Cardiac muscle cell (in vitro differentiated cells and primary cell): ENCODE results near the gene PARP16. TPM values are rescaled to one million over a fixed set of nuclear protein-coding genes. Genes with fewer than 3 reads are reported as not detected.

Source experiments
- DNase-seq, 2 donors: peaks; one replicate each; pipeline versions ENCODE4 v3.0.0 to v3.0.0-alpha.2; 2010 to 2017; ENCODE audit warnings: low read depth in 1 of 2, low spot score in 1 of 2
- H3K27ac ChIP-seq: fragments of 200-600 bp; sonication (generic); 2 replicates; pipeline ENCODE4 v1.5.1; 2016
- H3K27me3 ChIP-seq: fragments of 200-600 bp; sonication (generic); 2 replicates; pipeline ENCODE4 v1.6.0; 2016; ENCODE audit warnings: control low read depth
- H3K36me3 ChIP-seq: fragments of 200-600 bp; sonication (generic); 2 replicates; pipeline ENCODE4 v1.5.1; 2016; ENCODE audit warnings: control low read depth
- H3K4me1 ChIP-seq: fragments of 200-600 bp; sonication (generic); 2 replicates; pipeline ENCODE4 v1.8.1; 2017; ENCODE audit warnings: low read depth, mild to moderate bottlenecking, mixed run types
- H3K4me3 ChIP-seq: fragments of 200-600 bp; sonication (generic); 2 replicates; pipeline ENCODE4 v1.5.1; 2016; ENCODE audit warnings: mild to moderate bottlenecking
- H3K9me3 ChIP-seq: fragments of 200-600 bp; sonication (generic); 2 replicates; pipeline ENCODE4 v1.5.1; 2017; ENCODE audit warnings: low read depth, mild to moderate bottlenecking, control low read depth
- polyA plus RNA-seq: library from polyadenylated mRNA; unstranded; fragments of >200 nt; fragmentation: Nextera tagmentation; extraction: Ambion mirVana; gene quantifications from 2 replicates; pipeline ENCODE4 v1.2.1, GENCODE V29; 2016
- total RNA-seq: library from RNA; depleted of rRNA; stranded (reverse); fragments of >200 nt; gene quantifications from 2 replicates; pipeline ENCODE4 v1.2.3, GENCODE V29; 2016
- TF ChIP-seq, protein P1 (sequence below): IDR thresholded peaks from 2 replicates; pipeline ENCODE4 v1.5.1; 2012; ENCODE audit warnings: low read depth, mild to moderate bottlenecking, low read length

The PARP16 gene
- total and polyA plus RNA-seq, 2 experiments from 2014 or later, result 14.2 to 16.9 TPM

DNA sequence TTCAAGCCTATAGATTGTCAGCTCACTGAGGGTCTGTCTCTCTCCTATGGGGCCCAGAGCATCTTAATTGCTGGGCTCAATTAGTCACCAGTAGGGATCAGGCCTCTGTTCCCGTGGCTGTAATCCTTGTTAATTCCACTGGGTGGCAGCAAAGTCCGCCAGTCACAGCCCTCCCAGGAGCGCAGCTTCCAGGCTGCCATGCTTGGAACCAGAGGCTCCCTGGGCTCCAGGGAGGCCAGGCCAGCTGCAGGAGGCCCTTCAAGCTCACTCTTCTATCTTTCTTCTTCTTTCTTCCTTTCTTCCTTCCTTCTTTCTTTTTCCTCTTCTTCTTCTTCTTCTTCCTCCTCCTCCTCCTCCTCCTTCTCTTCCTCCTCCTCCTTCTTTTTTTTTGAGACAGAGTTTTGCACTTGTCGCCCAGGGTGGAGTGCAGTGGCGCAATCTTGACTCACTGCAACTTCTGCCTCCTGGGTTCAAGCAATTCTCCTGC, 32.2 kb upstream of the PARP16 start:
- no peaks in the 10 kb centered on the region for H3K4me1 ChIP-seq
- TF ChIP-seq, protein P1, sequence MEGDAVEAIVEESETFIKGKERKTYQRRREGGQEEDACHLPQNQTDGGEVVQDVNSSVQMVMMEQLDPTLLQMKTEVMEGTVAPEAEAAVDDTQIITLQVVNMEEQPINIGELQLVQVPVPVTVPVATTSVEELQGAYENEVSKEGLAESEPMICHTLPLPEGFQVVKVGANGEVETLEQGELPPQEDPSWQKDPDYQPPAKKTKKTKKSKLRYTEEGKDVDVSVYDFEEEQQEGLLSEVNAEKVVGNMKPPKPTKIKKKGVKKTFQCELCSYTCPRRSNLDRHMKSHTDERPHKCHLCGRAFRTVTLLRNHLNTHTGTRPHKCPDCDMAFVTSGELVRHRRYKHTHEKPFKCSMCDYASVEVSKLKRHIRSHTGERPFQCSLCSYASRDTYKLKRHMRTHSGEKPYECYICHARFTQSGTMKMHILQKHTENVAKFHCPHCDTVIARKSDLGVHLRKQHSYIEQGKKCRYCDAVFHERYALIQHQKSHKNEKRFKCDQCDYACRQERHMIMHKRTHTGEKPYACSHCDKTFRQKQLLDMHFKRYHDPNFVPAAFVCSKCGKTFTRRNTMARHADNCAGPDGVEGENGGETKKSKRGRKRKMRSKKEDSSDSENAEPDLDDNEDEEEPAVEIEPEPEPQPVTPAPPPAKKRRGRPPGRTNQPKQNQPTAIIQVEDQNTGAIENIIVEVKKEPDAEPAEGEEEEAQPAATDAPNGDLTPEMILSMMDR, result peak; percentile 76
- peak; percentile 86 to 87 for DNase-seq
- H3K27me3 ChIP-seq, result no peaks in the 10 kb centered on the region
- no peaks in the 10 kb centered on the region for H3K36me3 ChIP-seq
- H3K4me3 ChIP-seq, result no peak overlapping the region
- H3K9me3 ChIP-seq, result no peaks in the 10 kb centered on the region
- H3K27ac ChIP-seq, result no peak overlapping the region

DNA sequence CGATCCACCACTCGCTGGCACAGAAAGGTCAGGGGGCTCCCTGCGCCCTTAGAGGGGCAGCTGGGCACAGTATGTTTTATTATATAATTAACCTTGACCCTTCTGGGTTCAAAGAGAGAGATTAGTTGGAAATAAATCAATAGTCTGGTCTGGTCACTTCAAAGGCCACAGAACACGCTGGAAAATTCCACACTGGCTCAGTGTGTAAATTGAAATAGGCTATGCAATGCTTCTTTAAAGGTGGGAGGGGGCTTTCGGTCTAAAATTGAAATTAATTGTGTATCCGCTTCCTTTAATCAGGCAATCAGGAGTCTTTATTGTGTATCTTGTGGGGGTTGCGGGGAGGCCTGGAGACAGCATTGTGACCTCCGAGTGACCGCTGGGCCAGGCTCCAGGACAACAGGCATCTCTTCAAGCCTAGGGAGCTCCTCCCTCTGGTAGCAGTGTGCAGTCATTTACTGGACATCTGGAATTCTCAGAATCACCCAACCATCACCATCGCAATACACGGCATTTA, 25.8 kb upstream of the PARP16 start:
- peak in 1 of 2 donors; percentile 12 for DNase-seq
- Histone ChIP-seq H3K27me3 (no peaks in the 10 kb centered on the region), H3K4me3 (no peak overlapping the region), H3K4me1 (no peaks in the 10 kb centered on the region), H3K36me3 (no peaks in the 10 kb centered on the region), H3K27ac (no peak overlapping the region), H3K9me3 (no peaks in the 10 kb centered on the region)
- TF ChIP-seq, protein P1, result no peak

DNA sequence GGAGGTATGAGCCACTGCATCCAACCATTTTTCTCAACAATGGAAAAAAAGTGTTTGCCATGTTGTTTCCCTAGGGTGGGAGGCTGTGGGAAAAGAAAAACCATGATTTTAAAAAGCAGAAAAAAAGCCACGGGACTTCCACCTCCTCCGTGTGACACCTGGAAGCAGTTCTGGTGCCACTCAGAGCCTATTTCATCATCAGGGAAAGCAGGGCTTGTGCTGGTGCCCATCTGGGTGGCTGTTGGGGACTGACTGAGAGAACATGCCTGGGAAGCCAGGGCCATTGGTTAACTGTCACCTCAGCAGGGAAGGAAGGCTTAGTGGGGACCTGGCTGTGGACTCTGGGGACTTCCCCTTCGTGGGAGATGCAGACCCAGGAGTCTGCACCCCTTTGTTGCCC, 25.1 kb upstream of the PARP16 start:
- no peak overlapping the region for H3K27ac ChIP-seq
- no peaks in the 10 kb centered on the region for H3K36me3 ChIP-seq
- no peaks in the 10 kb centered on the region for H3K27me3 ChIP-seq
- H3K4me3 ChIP-seq, result no peak overlapping the region
- DNase-seq, result no peak
- no peaks in the 10 kb centered on the region for H3K4me1 ChIP-seq
- no peaks in the 10 kb centered on the region for H3K9me3 ChIP-seq
- TF ChIP-seq, protein P1, result no peak

DNA sequence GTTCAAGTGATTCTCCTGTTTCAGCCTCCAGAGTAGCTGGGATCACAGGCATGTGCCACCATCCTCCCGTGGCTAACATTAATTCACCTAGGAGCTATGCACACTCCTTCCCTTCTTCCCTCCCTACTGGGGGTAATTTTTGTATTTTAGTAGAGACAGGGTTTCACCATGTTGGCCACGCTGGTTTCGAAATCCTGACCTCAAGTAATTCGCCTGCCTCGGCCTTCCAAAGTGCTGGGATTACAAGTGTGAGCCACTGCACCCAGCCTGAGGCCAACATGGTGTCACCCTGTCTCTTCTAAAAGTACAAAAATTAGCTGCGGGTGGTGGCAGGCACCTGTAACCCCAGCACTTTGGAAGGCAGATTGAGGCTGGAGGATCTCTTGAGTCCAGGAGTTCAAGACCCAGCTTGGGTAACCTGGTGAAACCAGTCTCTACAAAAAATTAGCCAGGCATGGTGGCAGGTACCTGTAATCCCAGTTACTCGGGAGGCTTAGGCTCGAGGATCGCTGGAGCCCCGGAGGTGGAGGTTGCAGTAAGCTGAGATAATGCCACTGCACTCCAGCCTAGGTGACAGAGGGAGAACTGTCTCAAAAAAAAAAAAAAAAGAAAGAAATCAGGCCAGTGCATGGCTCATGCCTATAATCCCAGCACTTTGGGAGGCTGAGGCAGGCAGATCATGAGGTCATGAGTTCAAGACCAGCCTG, 23.9 kb upstream of the PARP16 start:
- Histone ChIP-seq H3K36me3 (no peaks in the 10 kb centered on the region), H3K27me3 (no peaks in the 10 kb centered on the region), H3K9me3 (no peaks in the 10 kb centered on the region), H3K4me1 (no peaks in the 10 kb centered on the region), H3K27ac (peak overlapping the region; percentile 35), H3K4me3 (no peak overlapping the region)
- TF ChIP-seq, protein P1, result no peak
- DNase-seq, result peak in 1 of 2 donors; percentile 40

DNA sequence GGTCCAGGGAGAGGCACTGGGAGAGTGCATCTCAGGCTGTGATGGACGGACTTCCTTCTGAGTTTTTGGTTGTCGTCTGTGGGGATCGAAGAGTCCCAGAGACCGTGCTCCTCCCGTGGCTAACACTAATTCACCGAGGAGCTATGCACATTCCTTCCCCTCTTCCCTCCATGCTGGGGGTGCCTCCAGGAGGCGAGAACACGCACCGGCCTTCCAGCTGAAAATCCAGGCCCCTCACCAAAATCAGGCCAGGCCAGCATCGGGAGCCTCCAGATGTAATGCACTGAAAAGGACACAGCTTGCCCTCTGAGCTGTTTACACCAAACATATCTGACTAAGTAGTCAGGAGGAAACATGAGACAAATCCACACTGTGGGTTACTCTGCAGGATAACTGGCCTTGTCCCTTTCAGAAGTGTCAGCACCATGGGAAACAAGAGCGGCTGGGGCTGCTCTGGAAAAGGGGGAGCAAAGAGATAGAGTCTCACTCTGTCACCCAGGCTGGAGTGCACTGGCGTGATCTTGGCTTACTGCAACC, 23.3 kb upstream of the PARP16 start:
- Histone ChIP-seq H3K27ac (peak overlapping the region; percentile 35), H3K27me3 (no peaks in the 10 kb centered on the region)

More for the DNA sequence above, 23.3 kb upstream of the PARP16 start:
- DNase-seq, result no peak
- TF ChIP-seq, protein P1, result no peak
- Histone ChIP-seq H3K36me3 (no peaks in the 10 kb centered on the region), H3K9me3 (no peaks in the 10 kb centered on the region), H3K4me1 (no peaks in the 10 kb centered on the region), H3K4me3 (no peak overlapping the region)
